ENCODE measurements around the gene ALG9. TPM values are rescaled to one million over a fixed set of nuclear protein-coding genes. Genes with fewer than 3 reads are reported as not detected.

ALG9 gene
- total and polyA plus RNA-seq, 2 of the 4 experiments (the other 2 are of a cell fraction), result 20.7 to 35.7 TPM

- no peak for DNase-seq
- POLR2A ChIA-PET (ENCODE audit: unreplicated experiment), result no interaction called here
- H2AFZ ChIP-seq (replicated peaks; ENCODE audit: low read length, poor library complexity), result no peak overlapping the region
- H3K9me1 ChIP-seq (ENCODE audit: insufficient read depth, low read length), result peaks cover 6% of the 10 kb centered on the region; the same call in 1 of the 2 replicates
- no peak overlapping the region for H4K91ac ChIP-seq (ENCODE audit: insufficient read depth, low read depth, low read length)
- BruUV-seq (replicated peaks), result no TSS peak
- no peak overlapping the region for H4K8ac ChIP-seq (ENCODE audit: low read depth in 2 of 2, low read length in 2 of 2)
- H2AK5ac ChIP-seq (ENCODE audit: low read depth, low read length), result no peak overlapping the region
- H2AK9ac ChIP-seq (replicated peaks; ENCODE audit: low read depth, low read length, poor library complexity), result no peak overlapping the region
- no peak overlapping the region for H2BK5ac ChIP-seq (ENCODE audit: low read depth, low read length, poor library complexity, severe bottlenecking)
- no peak overlapping the region for H2BK120ac ChIP-seq (ENCODE audit: low read depth, low read length)
- H3K4me2 ChIP-seq (ENCODE audit: low read depth, low read length), result no peak overlapping the region
- no peak overlapping the region for H3K4me3 ChIP-seq (ENCODE audit: insufficient read depth, low read depth, low read length)
- no peak overlapping the region for H3K56ac ChIP-seq (ENCODE audit: extremely low read depth, insufficient read depth, low read length)
- no peaks in the 10 kb centered on the region for H4K20me1 ChIP-seq (ENCODE audit: insufficient read depth, low read length)
- no peak overlapping the region for H3K14ac ChIP-seq (replicated peaks; ENCODE audit: low read depth, low read length)
- H3K36me3 ChIP-seq (ENCODE audit: control insufficient read depth, insufficient read depth, low read length), result peaks cover 14% of the 10 kb centered on the region
- in situ Hi-C loops (cut with MboI; ENCODE audit: low sequenced_read_pairs) (no loop called here), intact Hi-C loops (cut with micrococcal nuclease) (no loop called here), dilution Hi-C loops (cut with HindIII; ENCODE audit: low sequenced_read_pairs, unreplicated experiment) (no loop called here)
- CTCF ChIA-PET, result no interaction called here
- H3K9me3 ChIP-seq (ENCODE audit: control insufficient read depth, insufficient read depth, low read length), result no peaks in the 10 kb centered on the region
- H2BK20ac ChIP-seq (ENCODE audit: low read depth, low read length), result no peak overlapping the region
- H3K23ac ChIP-seq (ENCODE audit: low read depth, low read length), result no peak overlapping the region
- no peak for TF ChIP-seq CHD1 (IDR thresholded peaks at IDR 0.05; ENCODE audit: low read depth, low read length)
- TF ChIP-seq FOS (IDR thresholded peaks at IDR 0.05; ENCODE audit: low read depth, low read length), result no peak
- no peak for TF ChIP-seq CEBPB (IDR thresholded peaks at IDR 0.05; ENCODE audit: low read depth, low read length)
- TF ChIP-seq MAFK (IDR thresholded peaks at IDR 0.05; ENCODE audit: low read depth, low read length), result no peak
- TF ChIP-seq NFE2L2 (IDR thresholded peaks at IDR 0.05; ENCODE audit: low read depth, low read length), result no peak
- TF ChIP-seq MAZ (IDR thresholded peaks at IDR 0.05; ENCODE audit: borderline replicate concordance, low read depth, low read length), result no peak
- no peak for TF ChIP-seq RFX5 (IDR thresholded peaks at IDR 0.05; ENCODE audit: low read depth, low read length)
- TF ChIP-seq POLR2A (IDR thresholded peaks at IDR 0.05; ENCODE audit: low read depth, low read length), result no peak
- TF ChIP-seq SMC3 (IDR thresholded peaks at IDR 0.05; ENCODE audit: low read depth, low read length), result no peak
- TF ChIP-seq, protein P1, sequence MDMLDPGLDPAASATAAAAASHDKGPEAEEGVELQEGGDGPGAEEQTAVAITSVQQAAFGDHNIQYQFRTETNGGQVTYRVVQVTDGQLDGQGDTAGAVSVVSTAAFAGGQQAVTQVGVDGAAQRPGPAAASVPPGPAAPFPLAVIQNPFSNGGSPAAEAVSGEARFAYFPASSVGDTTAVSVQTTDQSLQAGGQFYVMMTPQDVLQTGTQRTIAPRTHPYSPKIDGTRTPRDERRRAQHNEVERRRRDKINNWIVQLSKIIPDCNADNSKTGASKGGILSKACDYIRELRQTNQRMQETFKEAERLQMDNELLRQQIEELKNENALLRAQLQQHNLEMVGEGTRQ (IDR thresholded peaks at IDR 0.05; ENCODE audit: low read depth, low read length), result no peak
- TF ChIP-seq CTCF (conservative IDR thresholded peaks at IDR 0.05; ENCODE audit: low read depth, low read length), result no peak
- no peak for TF ChIP-seq RAD21 (IDR thresholded peaks at IDR 0.05; ENCODE audit: low read length)
- no peak overlapping the region for H4K5ac ChIP-seq (ENCODE audit: low read depth, low read length)
- H3K9ac ChIP-seq (ENCODE audit: low read depth, low read length), result no peak overlapping the region
- no peak overlapping the region for H2BK15ac ChIP-seq (ENCODE audit: low read depth, low read length)
- no peak overlapping the region for H3K18ac ChIP-seq (ENCODE audit: low read depth, low read length)
- 100% methylated on average over 2 of the region's 2 CpGs; no CpG with 5 or more reads in 1 of the 2 experiments for WGBS, 2 experiments (ENCODE audit: extremely low coverage in 2 of 2, insufficient read length in 1 of 2)
- no peak for ATAC-seq (ENCODE audit: low read depth)
- H3K4me1 ChIP-seq (ENCODE audit: control insufficient read depth, insufficient read depth, low read length), result no peaks in the 10 kb centered on the region
- no peak overlapping the region for H3K27ac ChIP-seq (ENCODE audit: insufficient read depth, low read length)
- no peak overlapping the region for H3K4ac ChIP-seq (ENCODE audit: low read depth, low read length)
- no peaks in the 10 kb centered on the region for H3K27me3 ChIP-seq (ENCODE audit: control insufficient read depth, insufficient read depth, low read length)
- H3K79me1 ChIP-seq (ENCODE audit: low read depth in 1 of 2, low read length in 2 of 2), result peaks cover 3% of the 10 kb centered on the region in 2 experiments; a peak in 1 of 4 replicates
These were observed 62.5 kb downstream of the ALG9 start for GRCh38 chr11:111808834-111809233.
